Measurements from ENCODE around the gene AP1B1. TPM values are rescaled to one million over a fixed set of nuclear protein-coding genes. Genes with fewer than 3 reads are reported as not detected.

AP1B1 gene
- total and polyA plus RNA-seq, 2 of the 8 experiments (the other 6 are each of a cell fraction or from before 2014, with no cell fraction given) = 64.2 to 86.8 TPM

GRCh38 chr22:29426476-29426875 is 38.1 kb upstream of the AP1B1 start:
- Histone ChIP-seq H3K4me1 (replicated peaks in 1 of 4; ENCODE audit: control insufficient read depth in 3 of 4, insufficient read depth in 4 of 4, low read length in 3 of 4) (peaks cover 0 to 4% (median 0%) of the 10 kb centered on the region in 4 experiments; a peak in 1 of 7 replicates), H3K36me3 (ENCODE audit: control insufficient read depth in 2 of 4, insufficient read depth in 4 of 4, low read length in 3 of 4) (no peaks in the 10 kb centered on the region), H2BK20ac (ENCODE audit: low read length) (no peak overlapping the region), H3K27ac (ENCODE audit: low read depth, low read length) (no peak overlapping the region), H3K79me2 (ENCODE audit: control insufficient read depth in 1 of 2, insufficient read depth in 2 of 2, low read length in 2 of 2) (no peaks in the 10 kb centered on the region), H2AK5ac (ENCODE audit: low read depth, low read length) (no peak overlapping the region), H3K79me1 (ENCODE audit: low read depth, low read length) (no peaks in the 10 kb centered on the region), H3K4me3 (ENCODE audit: extremely low read depth in 1 of 4, insufficient read depth in 2 of 4, low read depth in 3 of 4, low read length in 4 of 4) (no peak overlapping the region), H3K23ac (ENCODE audit: insufficient read length) (no peak overlapping the region), H3K9me3 (ENCODE audit: insufficient read depth in 2 of 2, low read depth in 1 of 2, low read length in 1 of 2) (no peaks in the 10 kb centered on the region), H2BK15ac (ENCODE audit: low read length) (no peak overlapping the region), H3K4me2 (ENCODE audit: insufficient read depth in 1 of 2, low read depth in 2 of 2, low read length in 2 of 2) (no peak overlapping the region), H4K20me1 (replicated peaks in 1 of 2; ENCODE audit: control insufficient read depth in 1 of 2, insufficient read depth in 2 of 2, low read length in 2 of 2) (no peaks in the 10 kb centered on the region), H3K4ac (replicated peaks; ENCODE audit: insufficient read length, low read depth, low read length) (no peak overlapping the region), H3K56ac (replicated peaks; ENCODE audit: insufficient read length, low read depth, low read length) (no peak overlapping the region), H2BK120ac (replicated peaks; ENCODE audit: low read depth, low read length) (no peak overlapping the region), H2BK12ac (ENCODE audit: low read depth, low read length) (no peak overlapping the region), H4K5ac (ENCODE audit: insufficient read length, low read depth, low read length) (no peak overlapping the region), H4K8ac (ENCODE audit: extremely low read depth, insufficient read depth, low read length) (no peak overlapping the region), H3K14ac (ENCODE audit: insufficient read length) (no peak overlapping the region), H2BK5ac (ENCODE audit: low read depth, low read length) (no peak overlapping the region), H3K18ac (ENCODE audit: extremely low read depth, low read length) (no peak overlapping the region), H3K27me3 (replicated peaks in 1 of 4; ENCODE audit: control insufficient read depth in 3 of 4, extremely low read depth in 1 of 4, insufficient read depth in 3 of 4, low read length in 3 of 4) (no peaks in the 10 kb centered on the region), H3K23me2 (ENCODE audit: low read depth, low read length) (no peaks in the 10 kb centered on the region), H3K9ac (replicated peaks in 1 of 4; ENCODE audit: extremely low read depth in 1 of 4, low read depth in 3 of 4, low read length in 3 of 4) (no peak overlapping the region), H4K91ac (replicated peaks; ENCODE audit: insufficient read length, low read length) (no peak overlapping the region), H2AFZ (ENCODE audit: low read length) (no peak overlapping the region)
- 98% methylated on average over 7 of the region's 7 CpGs; no CpG with 5 or more reads in 1 of the 2 experiments for WGBS, 2 experiments (ENCODE audit: extremely low coverage in 1 of 2, insufficient coverage in 1 of 2, insufficient read length in 1 of 2, insufficient replicate concordance in 2 of 2, low coverage in 1 of 2, low lambda C conversion rate in 2 of 2, missing lambda C conversion rate in 1 of 2)
- POLR2A ChIA-PET (ENCODE audit: partially characterized antibody) = no interaction called here
- no peak for DNase-seq (ENCODE audit: low read depth in 1 of 2, low spot score in 2 of 2)
- CTCF ChIA-PET (ENCODE audit: partially characterized antibody) = interaction anchor here (1.4 kb wide), 1 partner anchor 11 kb away, joined by 4 read pairs; no protein-coding TSS in a partner anchor
- FAIRE-seq = no peak
- TF ChIP-seq MAFK (IDR thresholded peaks at IDR 0.05; ENCODE audit: low read depth, low read length) (no peak), CTBP2 (IDR thresholded peaks at IDR 0.05; ENCODE audit: borderline replicate concordance, insufficient read depth, insufficient read length, low read length) (no peak), ASH2L (IDR thresholded peaks at IDR 0.05; ENCODE audit: low read length) (no peak), SUZ12 (IDR thresholded peaks at IDR 0.05; ENCODE audit: low read length) (no peak), TCF12 (IDR thresholded peaks at IDR 0.05; ENCODE audit: low read depth, low read length) (no peak), SAP30 (IDR thresholded peaks at IDR 0.05; ENCODE audit: insufficient read depth, insufficient replicate concordance, low read length) (no peak), GTF2F1 (IDR thresholded peaks at IDR 0.05; ENCODE audit: borderline replicate concordance, low read depth, low read length) (no peak), BACH1 (IDR thresholded peaks at IDR 0.05; ENCODE audit: low read length) (no peak), NANOG (IDR thresholded peaks at IDR 0.05; ENCODE audit: insufficient read depth, low read depth, low read length, poor library complexity, severe bottlenecking) (no peak), BRCA1 (IDR thresholded peaks at IDR 0.05; ENCODE audit: low read depth, low read length) (no peak), YY1 (IDR thresholded peaks at IDR 0.05; ENCODE audit: low read depth, low read length) (no peak), FOSL1 (IDR thresholded peaks at IDR 0.05; ENCODE audit: insufficient read depth, low read depth, low read length) (no peak), RFX5 (IDR thresholded peaks at IDR 0.05; ENCODE audit: borderline replicate concordance, low read depth, low read length) (no peak), HDAC2 (IDR thresholded peaks at IDR 0.05; ENCODE audit: borderline replicate concordance in 1 of 2, low read depth in 2 of 2, low read length in 2 of 2) (no peak), KDM5A (IDR thresholded peaks at IDR 0.05; ENCODE audit: low read length) (no peak)

All from H1 (cell line).